ENCODE measurements around the gene POPDC3.

DNA sequence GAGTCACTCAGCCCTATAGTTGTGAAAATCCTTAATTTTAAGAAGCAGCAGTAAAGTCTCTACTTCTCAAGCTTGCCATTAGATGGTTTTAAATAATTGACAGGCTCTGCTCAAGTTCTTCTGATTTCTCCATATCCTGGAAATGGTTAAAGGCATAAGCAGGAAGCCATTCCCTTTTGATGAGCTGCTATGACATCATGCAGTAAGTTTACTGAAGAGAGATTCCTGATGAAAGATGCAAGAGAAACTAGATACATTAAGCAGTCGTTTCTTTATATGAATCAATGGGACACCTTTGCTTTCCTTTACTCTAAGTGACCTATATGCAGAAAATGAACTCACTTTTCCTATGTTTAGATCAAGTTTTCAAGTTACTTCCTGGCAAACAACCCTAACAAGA is 9.8 kb downstream of the POPDC3 start:
- TF ChIP-seq TCF4 (CRISPR knock-in tag; IDR thresholded peaks at IDR 0.05; ENCODE audit: borderline replicate concordance) (no peak), ZC3H10 (CRISPR knock-in tag; IDR thresholded peaks at IDR 0.05) (no peak), ARNTL (CRISPR knock-in tag; IDR thresholded peaks at IDR 0.05; ENCODE audit: borderline replicate concordance, low read depth) (no peak), ESRRG (CRISPR knock-in tag; IDR thresholded peaks at IDR 0.05) (no peak), BACH2 (CRISPR knock-in tag; IDR thresholded peaks at IDR 0.05; ENCODE audit: borderline replicate concordance) (no peak), ZFP30 (CRISPR knock-in tag; IDR thresholded peaks at IDR 0.05) (no peak)
